HEK293T (cell line): ENCODE results near the gene TRIM56.

ENCODE experiments used
- CTCF ChIA-PET: fragments of 350-600 bp; formaldehyde crosslinking; extraction: SDS; loops from one replicate; lab custom pipeline; 2021; ENCODE audit warnings: antibody characterized with exemption, inconsistent platforms; lab: Yijun Ruan, JAX
- POLR2A ChIA-PET: fragments of 350-600 bp; formaldehyde crosslinking; extraction: SDS; loops from one replicate; lab custom pipeline; 2020; ENCODE audit warnings: antibody characterized with exemption, inconsistent platforms; lab: Yijun Ruan, JAX
- DNase-seq: peaks from one replicate; pipeline ENCODE4 v3.0.0; 2012; ENCODE audit warnings: mixed read lengths; ENCODE audit errors: extremely low spot score
- ARNT ChIP-seq: fragments of 450-650 bp; IDR thresholded peaks from 2 replicates; pipeline ENCODE4 v1.6.1; 2017; ENCODE audit warnings: mild to moderate bottlenecking
- BHLHE40 ChIP-seq: fragments of 450-650 bp; IDR thresholded peaks from 2 replicates; pipeline ENCODE4 v1.6.1; 2016; ENCODE audit warnings: mild to moderate bottlenecking, moderate library complexity, borderline replicate concordance
- CTBP1 ChIP-seq: fragments of 450-650 bp; IDR thresholded peaks from 2 replicates; pipeline ENCODE4 v1.6.1; 2016; ENCODE audit warnings: borderline replicate concordance
- ELF4 ChIP-seq: fragments of 450-650 bp; IDR thresholded peaks from 2 replicates; pipeline ENCODE4 v1.6.1; 2017; ENCODE audit warnings: antibody characterized with exemption
- FOXA1 ChIP-seq: fragments of 450-650 bp; IDR thresholded peaks from 2 replicates; pipeline ENCODE4 v1.6.1; 2016; ENCODE audit warnings: mild to moderate bottlenecking
- FOXK2 ChIP-seq: fragments of 450-650 bp; IDR thresholded peaks from 2 replicates; pipeline ENCODE4 v1.6.1; 2016; ENCODE audit warnings: mild to moderate bottlenecking
- FOXM1 ChIP-seq: fragments of 450-650 bp; IDR thresholded peaks from 2 replicates; pipeline ENCODE4 v1.6.1; 2017; ENCODE audit warnings: mild to moderate bottlenecking, borderline replicate concordance
- HDGF ChIP-seq: fragments of 450-650 bp; IDR thresholded peaks from 2 replicates; pipeline ENCODE4 v1.6.1; 2017; ENCODE audit warnings: antibody characterized with exemption, borderline replicate concordance
- L3MBTL2 ChIP-seq: fragments of 450-650 bp; conservative IDR thresholded peaks from 2 replicates; pipeline ENCODE4 v1.6.1; 2016; ENCODE audit warnings: mild to moderate bottlenecking
- LEF1 ChIP-seq: fragments of 450-650 bp; IDR thresholded peaks from 2 replicates; pipeline ENCODE4 v1.6.1; 2017; ENCODE audit warnings: mild to moderate bottlenecking, borderline replicate concordance
- NFRKB ChIP-seq: fragments of 450-650 bp; IDR thresholded peaks from 2 replicates; pipeline ENCODE4 v1.6.1; 2016; ENCODE audit warnings: mild to moderate bottlenecking, moderate library complexity
- SP1 ChIP-seq: fragments of 450-650 bp; IDR thresholded peaks from 2 replicates; pipeline ENCODE4 v1.6.1; 2017
- SUZ12 ChIP-seq: fragments of 450-650 bp; IDR thresholded peaks from 2 replicates; pipeline ENCODE4 v1.6.1; 2016; ENCODE audit warnings: mild to moderate bottlenecking
- TARDBP ChIP-seq: fragments of 450-650 bp; IDR thresholded peaks from 2 replicates; pipeline ENCODE4 v1.6.1; 2016
- ZNF384 ChIP-seq: fragments of 450-650 bp; IDR thresholded peaks from 2 replicates; pipeline ENCODE4 v1.6.1; 2016
- TF ChIP-seq, protein P1 (sequence below): fragments of 450-650 bp; IDR thresholded peaks from 2 replicates; pipeline ENCODE4 v1.6.1; 2016

The TRIM56 gene

DNA sequence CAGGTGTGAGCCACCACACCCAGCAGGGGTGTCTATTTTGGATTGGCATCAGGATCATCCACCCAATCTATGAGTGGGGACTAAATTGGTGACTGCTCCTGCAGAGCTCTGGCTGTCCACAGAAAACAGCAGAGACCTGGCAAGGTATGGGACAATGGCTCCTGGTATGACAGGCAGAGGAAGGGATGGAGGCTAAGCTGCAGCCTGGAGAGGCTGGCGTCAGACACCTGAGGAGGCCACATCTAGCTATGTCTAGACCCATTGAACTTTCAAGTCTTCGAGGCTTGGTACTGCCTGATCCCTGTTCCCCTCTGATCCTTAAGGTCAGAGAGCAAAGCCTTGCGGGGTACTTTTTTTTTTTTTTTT, 38.4 kb downstream of the TRIM56 start:
- DNase-seq, result no peak
- no peak for TF ChIP-seq HDGF
- no peak for TF ChIP-seq NFRKB
- TF ChIP-seq CTBP1, result no peak
- TF ChIP-seq TARDBP, result no peak
- TF ChIP-seq FOXA1, result no peak
- TF ChIP-seq BHLHE40, result no peak
- TF ChIP-seq FOXM1, result no peak
- TF ChIP-seq ARNT, result no peak
- TF ChIP-seq ZNF384, result no peak
- POLR2A ChIA-PET, result interaction anchor here (1.4 kb wide), 1 partner anchor 14 kb away, joined by 3 read pairs; no protein-coding TSS in a partner anchor
- CTCF ChIA-PET, result no interaction called here

DNA sequence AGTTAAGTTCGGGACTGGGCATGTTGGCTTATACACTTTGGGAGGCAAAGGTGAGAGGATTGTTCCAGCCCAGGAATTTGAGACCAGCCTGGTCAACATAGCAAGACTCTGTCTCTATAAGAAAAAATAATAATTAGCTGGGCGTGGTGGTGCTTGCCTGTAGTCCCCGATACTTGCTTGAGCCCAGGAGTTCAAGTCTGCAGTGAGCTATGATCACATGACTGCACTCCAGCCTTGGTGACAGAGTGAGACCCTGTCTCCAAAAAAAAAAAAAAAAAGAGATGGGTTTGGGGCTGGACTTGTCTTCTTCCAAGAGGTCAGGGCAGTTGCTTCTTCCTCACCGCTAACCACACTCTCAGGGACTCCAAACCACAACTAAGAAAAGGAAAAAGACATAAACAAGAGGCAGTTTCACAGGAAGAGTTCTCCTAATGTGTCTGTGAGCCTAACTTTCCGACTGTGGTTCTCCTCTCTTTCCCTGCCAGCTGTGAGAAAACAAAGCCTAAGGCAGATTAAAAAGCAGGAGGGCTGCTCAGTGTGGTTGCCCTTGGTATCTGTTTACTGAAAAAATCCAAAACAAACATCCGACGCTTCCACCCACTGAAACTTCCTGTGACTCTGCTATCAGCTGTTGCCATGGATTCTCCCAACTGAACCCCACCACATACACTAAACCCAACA, 39.2 kb downstream of the TRIM56 start:
- ChIA-PET POLR2A (interaction anchor here (0.9 kb wide), 1 partner anchor 24 kb away, joined by 3 read pairs; no protein-coding TSS in a partner anchor), CTCF (interaction anchor here (1.4 kb wide), 1 partner anchor 20 kb away, joined by 4 read pairs; no protein-coding TSS in a partner anchor)
- DNase-seq, result no peak
- no peak for TF ChIP-seq LEF1
- TF ChIP-seq FOXA1, result no peak
- no peak for TF ChIP-seq BHLHE40
- no peak for TF ChIP-seq ZNF384
- no peak for TF ChIP-seq SUZ12
- no peak for TF ChIP-seq ARNT
- TF ChIP-seq ELF4, result no peak
- no peak for TF ChIP-seq CTBP1
- TF ChIP-seq NFRKB, result no peak
- no peak for TF ChIP-seq TARDBP
- TF ChIP-seq, protein P1, sequence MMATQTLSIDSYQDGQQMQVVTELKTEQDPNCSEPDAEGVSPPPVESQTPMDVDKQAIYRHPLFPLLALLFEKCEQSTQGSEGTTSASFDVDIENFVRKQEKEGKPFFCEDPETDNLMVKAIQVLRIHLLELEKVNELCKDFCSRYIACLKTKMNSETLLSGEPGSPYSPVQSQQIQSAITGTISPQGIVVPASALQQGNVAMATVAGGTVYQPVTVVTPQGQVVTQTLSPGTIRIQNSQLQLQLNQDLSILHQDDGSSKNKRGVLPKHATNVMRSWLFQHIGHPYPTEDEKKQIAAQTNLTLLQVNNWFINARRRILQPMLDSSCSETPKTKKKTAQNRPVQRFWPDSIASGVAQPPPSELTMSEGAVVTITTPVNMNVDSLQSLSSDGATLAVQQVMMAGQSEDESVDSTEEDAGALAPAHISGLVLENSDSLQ, result no peak
- TF ChIP-seq FOXK2, result no peak
- no peak for TF ChIP-seq L3MBTL2
- TF ChIP-seq SP1, result no peak
- no peak for TF ChIP-seq HDGF
- no peak for TF ChIP-seq FOXM1

DNA sequence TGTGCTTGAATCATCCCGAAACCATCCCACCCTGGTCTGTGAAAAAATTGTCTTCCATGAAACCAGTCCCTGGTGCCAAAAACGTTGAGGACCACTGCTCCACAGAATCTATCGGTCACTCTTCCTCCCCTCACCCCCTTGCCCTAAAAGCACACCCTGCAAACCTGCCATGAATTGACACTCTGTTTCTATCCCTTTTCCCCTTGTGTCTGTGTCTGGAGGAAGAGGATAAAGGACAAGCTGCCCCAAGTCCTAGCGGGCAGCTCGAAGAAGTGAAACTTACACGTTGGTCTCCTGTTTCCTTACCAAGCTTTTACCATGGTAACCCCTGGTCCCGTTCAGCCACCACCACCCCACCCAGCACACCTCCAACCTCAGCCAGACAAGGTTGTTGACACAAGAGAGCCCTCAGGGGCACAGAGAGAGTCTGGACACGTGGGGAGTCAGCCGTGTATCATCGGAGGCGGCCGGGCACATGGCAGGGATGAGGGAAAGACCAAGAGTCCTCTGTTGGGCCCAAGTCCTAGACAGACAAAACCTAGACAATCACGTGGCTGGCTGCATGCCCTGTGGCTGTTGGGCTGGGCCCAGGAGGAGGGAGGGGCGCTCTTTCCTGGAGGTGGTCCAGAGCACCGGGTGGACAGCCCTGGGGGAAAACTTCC, 40.8 kb downstream of the TRIM56 start:
- ChIA-PET CTCF (interaction anchor here (0.9 to 1.5 kb wide), 4 partner anchors 13 to 39 kb away, joined by 3 to 5 read pairs (median 3); partner anchors contain the start of gene VGF), POLR2A (no interaction called here)
- TF ChIP-seq FOXK2 (no peak), CTBP1 (no peak), SUZ12 (no peak)
- DNase-seq, result no peak

DNA sequence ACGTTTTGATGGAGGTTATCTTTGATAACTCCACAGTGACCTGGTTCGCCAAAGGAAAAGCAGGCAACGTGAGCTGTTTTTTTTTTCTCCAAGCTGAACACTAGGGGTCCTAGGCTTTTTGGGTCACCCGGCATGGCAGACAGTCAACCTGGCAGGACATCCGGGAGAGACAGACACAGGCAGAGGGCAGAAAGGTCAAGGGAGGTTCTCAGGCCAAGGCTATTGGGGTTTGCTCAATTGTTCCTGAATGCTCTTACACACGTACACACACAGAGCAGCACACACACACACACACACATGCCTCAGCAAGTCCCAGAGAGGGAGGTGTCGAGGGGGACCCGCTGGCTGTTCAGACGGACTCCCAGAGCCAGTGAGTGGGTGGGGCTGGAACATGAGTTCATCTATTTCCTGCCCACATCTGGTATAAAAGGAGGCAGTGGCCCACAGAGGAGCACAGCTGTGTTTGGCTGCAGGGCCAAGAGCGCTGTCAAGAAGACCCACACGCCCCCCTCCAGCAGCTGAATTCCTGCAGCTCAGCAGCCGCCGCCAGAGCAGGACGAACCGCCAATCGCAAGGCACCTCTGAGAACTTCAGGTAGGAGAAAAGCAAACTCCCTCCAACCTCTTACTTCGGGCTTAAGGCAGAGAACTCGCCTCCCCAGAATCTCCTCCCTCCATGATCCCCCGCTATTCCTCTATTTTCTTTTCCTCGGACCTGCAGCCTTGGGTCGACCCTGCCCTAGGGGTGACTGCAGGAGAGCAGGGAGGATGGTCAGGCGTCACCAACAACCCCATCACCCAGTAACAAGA, 41.6 kb downstream of the TRIM56 start, which contains the start of gene SERPINE1:
Gene SERPINE1, plus strand, starts transcription at position 454 of the 809 bp plus-strand sequence. CDS start 1,290 bp downstream, outside the sequence.
- CTCF ChIA-PET, result interaction anchor here (0.9 to 1.5 kb wide), 4 partner anchors 12 to 39 kb away, joined by 3 to 5 read pairs (median 3); partner anchors contain the start of gene VGF
- DNase-seq, result no peak

DNA sequence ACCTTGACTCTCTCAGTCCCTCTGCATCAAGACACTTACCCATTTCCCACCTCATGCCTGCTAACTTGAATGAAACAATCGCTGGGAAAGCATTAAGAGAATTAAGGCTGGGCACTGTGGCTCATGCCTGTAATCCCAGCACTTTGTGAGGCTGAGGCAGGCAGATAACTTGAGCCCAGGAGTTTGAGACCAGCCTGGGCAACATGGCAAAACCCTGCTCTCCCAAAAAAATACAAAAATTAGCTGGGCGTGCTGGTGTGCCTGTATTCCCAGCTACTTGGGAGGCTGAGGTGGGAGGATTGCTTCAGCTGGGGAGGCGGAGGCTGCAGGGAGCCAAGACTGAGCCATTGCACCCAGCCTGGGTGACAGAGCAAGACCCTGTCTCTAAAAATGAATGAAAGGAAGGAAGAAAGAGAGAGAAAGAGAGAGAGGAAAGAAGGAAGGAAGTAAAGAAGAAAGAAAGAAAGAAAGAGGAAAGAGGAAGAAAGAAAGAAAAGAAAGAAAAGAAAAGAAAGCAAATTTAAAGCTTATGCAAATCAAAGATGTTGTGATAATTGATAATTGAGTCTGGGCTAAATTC, 42.3 kb downstream of the TRIM56 start:
- TF ChIP-seq, protein P1, result no peak
- TF ChIP-seq FOXA1, result no peak
- TF ChIP-seq HDGF, result no peak
- TF ChIP-seq LEF1, result no peak
- TF ChIP-seq ZNF384, result no peak
- no peak for TF ChIP-seq CTBP1
- no peak for TF ChIP-seq TARDBP
- TF ChIP-seq L3MBTL2, result no peak
- TF ChIP-seq SUZ12, result no peak
- TF ChIP-seq FOXM1, result no peak
- no peak for TF ChIP-seq NFRKB
- TF ChIP-seq FOXK2, result no peak
- no peak for TF ChIP-seq ARNT
- no peak for TF ChIP-seq BHLHE40
- no peak for TF ChIP-seq ELF4
- TF ChIP-seq SP1, result no peak
- ChIA-PET CTCF (interaction anchor here (1.2 kb wide), 1 partner anchor 11 kb away, joined by 3 read pairs; no protein-coding TSS in a partner anchor), POLR2A (no interaction called here)
- no peak for DNase-seq

More for the DNA sequence above, 41.6 kb downstream of the TRIM56 start, which contains the start of gene SERPINE1:
- TF ChIP-seq HDGF, result no peak
- TF ChIP-seq SP1, result no peak
- POLR2A ChIA-PET, result no interaction called here
